OCI-LY7 (cell line): ENCODE results near the gene DPEP1. TPM values are rescaled to one million over a fixed set of nuclear protein-coding genes. Genes with fewer than 3 reads are reported as not detected.

Source experiments
- BruUV-seq: library from RNA; stranded (reverse); fragments of 400-500 nt; replicated peaks from 2 replicates; lab custom pipeline; 2021; lab: Mats Ljungman, UMichigan
- CTCF ChIA-PET: fragments of 300-600 bp; sonication (Branson Sonifier 250); formaldehyde crosslinking; loops from one replicate; lab custom pipeline; 2022; ENCODE audit warnings: antibody characterized with exemption; ENCODE audit not compliant: unreplicated experiment; lab: Charles Lee
- POLR2A ChIA-PET: fragments of 300-600 bp; sonication (Branson Sonifier 250); formaldehyde crosslinking; loops from one replicate; lab custom pipeline; 2022; ENCODE audit warnings: antibody characterized with exemption; lab: Charles Lee
- DNase-seq: peaks from one replicate; pipeline ENCODE4 v3.0.0-alpha.2; 2015; ENCODE audit warnings: low spot score
- H2AFZ ChIP-seq: fragments of 200-600 bp; sonication (generic), shearing (Covaris generic); 2 replicates; pipeline ENCODE4 v1.6.1; 2014; ENCODE audit warnings: mild to moderate bottlenecking, antibody characterized with exemption, low read length, moderate library complexity
- H3K27ac ChIP-seq: fragments of 200-600 bp; sonication (generic); 2 replicates; pipeline ENCODE4 v1.5.1; 2014; ENCODE audit warnings: mixed run types, low read depth, mild to moderate bottlenecking, moderate library complexity, low read length, inconsistent platforms; ENCODE audit not compliant: poor library complexity, severe bottlenecking
- H3K36me3 ChIP-seq: fragments of 200-600 bp; sonication (generic); 2 replicates; pipeline ENCODE4 v1.6.1; 2014; ENCODE audit warnings: mild to moderate bottlenecking, antibody characterized with exemption, low read length, moderate library complexity, mixed read lengths; ENCODE audit not compliant: insufficient read depth
- H3K4me1 ChIP-seq: fragments of 200-600 bp; sonication (generic); 2 replicates; pipeline ENCODE4 v1.5.1; 2014; ENCODE audit warnings: mild to moderate bottlenecking, low read length; ENCODE audit not compliant: insufficient read depth, poor library complexity, severe bottlenecking
- H3K4me2 ChIP-seq: fragments of 200-600 bp; sonication (generic); 2 replicates; pipeline ENCODE4 v1.6.1; 2014; ENCODE audit warnings: mild to moderate bottlenecking, low read length
- H3K4me3 ChIP-seq: fragments of 200-600 bp; sonication (generic); 2 replicates; pipeline ENCODE4 v1.5.1; 2014; ENCODE audit warnings: mild to moderate bottlenecking, low read depth, low read length; ENCODE audit not compliant: poor library complexity, severe bottlenecking
- H3K79me2 ChIP-seq: fragments of 200-600 bp; sonication (generic); 2 replicates; pipeline ENCODE4 v1.6.1; 2016; ENCODE audit warnings: low read depth, mild to moderate bottlenecking, low read length, moderate library complexity, mixed read lengths; ENCODE audit not compliant: insufficient read depth
- H3K9me2 ChIP-seq: fragments of 200-600 bp; sonication (generic); 2 replicates; pipeline ENCODE4 v1.6.1; 2016; ENCODE audit warnings: mild to moderate bottlenecking, low read length, mixed read lengths; ENCODE audit not compliant: insufficient read depth
- H3K9me3 ChIP-seq: fragments of 200-600 bp; sonication (generic); 2 replicates; pipeline ENCODE4 v1.6.1; 2014; ENCODE audit warnings: mild to moderate bottlenecking, mixed run types, low read length, mixed read lengths
- H4K20me1 ChIP-seq: fragments of 200-600 bp; sonication (generic); 2 replicates; pipeline ENCODE4 v1.6.1; 2014; ENCODE audit warnings: mild to moderate bottlenecking, antibody characterized with exemption, low read length, moderate library complexity, mixed read lengths; ENCODE audit not compliant: insufficient read depth
- EZH2phosphoT487 ChIP-seq: fragments of 200-600 bp; sonication (generic); IDR thresholded peaks from 2 replicates; pipeline ENCODE4 v1.6.1; 2018; ENCODE audit warnings: low read depth, borderline replicate concordance, mild to moderate bottlenecking, mixed run types, antibody characterized with exemption, low read length, moderate library complexity, mixed read lengths
- intact Hi-C: fragments of 100-400 bp; cut with micrococcal nuclease; formaldehyde crosslinking; loops from one replicate; pipeline ENCODE4 v1.10.0; 2022; ENCODE audit not compliant: unreplicated experiment
- total RNA-seq, 2 experiments: library from RNA; depleted of rRNA in 1 of 2; stranded (reverse); fragments of >200 nt in 1 of 2; shearing (Covaris generic) in 1 of 2; gene quantifications; 2 replicates each; pipeline ENCODE4 v1.2.3, GENCODE V29; 2014 to 2022
- TF ChIP-seq, protein P1 (sequence below): fragments of 200-600 bp; sonication (generic); conservative IDR thresholded peaks from 2 replicates; pipeline ENCODE4 v1.5.1; 2014; ENCODE audit warnings: mild to moderate bottlenecking, antibody characterized with exemption, low read length, moderate library complexity, mixed read lengths

DPEP1 gene
- total RNA-seq, 2 experiments from 2014 or later = not detected

DNA sequence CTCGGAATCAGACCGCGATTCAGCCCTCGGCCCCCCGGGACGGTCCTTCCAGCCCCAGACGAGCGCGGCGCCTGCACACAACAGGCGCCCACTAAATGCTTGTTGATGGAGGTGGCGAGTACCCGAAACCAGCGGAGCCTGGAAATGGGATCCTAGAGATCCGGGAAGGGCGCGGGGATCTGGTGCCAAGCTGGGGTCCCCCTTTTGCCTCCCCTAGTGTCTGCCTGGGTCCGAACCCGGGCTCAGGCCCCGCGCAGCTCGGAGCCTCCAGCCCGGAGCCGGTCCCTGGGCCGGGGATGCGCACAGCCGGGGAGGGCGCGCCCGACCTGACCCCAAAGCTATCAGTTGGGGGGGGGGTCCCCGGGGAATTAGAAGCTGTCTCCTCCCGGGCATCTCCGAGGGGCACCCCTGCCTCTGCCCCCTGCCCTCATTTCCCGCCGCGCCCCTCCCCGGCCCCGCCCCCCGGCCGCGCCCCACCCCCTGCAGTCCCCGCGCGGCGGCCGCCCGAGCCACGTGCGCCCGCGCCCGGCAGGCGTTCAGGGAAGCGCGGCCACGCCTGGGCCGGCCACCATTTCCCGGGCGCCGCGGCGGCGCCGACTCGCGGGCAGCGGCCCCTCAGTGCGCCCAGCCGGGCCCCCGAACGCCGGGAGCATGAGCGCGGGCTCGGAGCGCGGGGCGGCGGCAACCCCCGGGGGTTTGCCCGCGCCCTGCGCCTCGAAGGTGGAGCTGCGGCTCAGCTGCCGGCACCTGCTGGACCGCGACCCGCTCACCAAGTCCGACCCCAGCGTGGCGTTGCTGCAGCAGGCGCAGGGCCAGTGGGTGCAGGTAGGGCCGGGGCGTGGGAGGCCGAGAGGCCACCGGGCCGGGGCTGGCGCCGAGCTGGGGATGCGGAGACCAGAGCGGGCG lies 37.9 kb upstream of the DPEP1 start, which contains the start of gene CPNE7:
Gene CPNE7, plus strand, starts transcription at position 512 of the 906 bp plus-strand sequence. Its CDS starts 140 bp downstream, at position 652.
- Histone ChIP-seq H3K27ac (no peak within 1 kb of the TSS), H3K4me3 (peak within 1 kb of the TSS; percentile 42), H2AFZ (no peak within 1 kb of the TSS), H4K20me1 (no peaks in the 10 kb centered on the region), H3K4me1 (peaks cover 23% of the 10 kb centered on the region), H3K4me2 (peak within 1 kb of the TSS; percentile 40), H3K36me3 (no peaks in the 10 kb centered on the region), H3K79me2 (no peaks in the 10 kb centered on the region), H3K9me2 (no peaks in the 10 kb centered on the region), H3K9me3 (no peaks in the 10 kb centered on the region)
- CTCF ChIA-PET = interaction anchor here (0.6 kb wide), 1 partner anchor 8 kb away, joined by 3 read pairs; no protein-coding TSS in a partner anchor
- no peak for DNase-seq
- no peak for TF ChIP-seq EZH2phosphoT487
- TF ChIP-seq, protein P1, sequence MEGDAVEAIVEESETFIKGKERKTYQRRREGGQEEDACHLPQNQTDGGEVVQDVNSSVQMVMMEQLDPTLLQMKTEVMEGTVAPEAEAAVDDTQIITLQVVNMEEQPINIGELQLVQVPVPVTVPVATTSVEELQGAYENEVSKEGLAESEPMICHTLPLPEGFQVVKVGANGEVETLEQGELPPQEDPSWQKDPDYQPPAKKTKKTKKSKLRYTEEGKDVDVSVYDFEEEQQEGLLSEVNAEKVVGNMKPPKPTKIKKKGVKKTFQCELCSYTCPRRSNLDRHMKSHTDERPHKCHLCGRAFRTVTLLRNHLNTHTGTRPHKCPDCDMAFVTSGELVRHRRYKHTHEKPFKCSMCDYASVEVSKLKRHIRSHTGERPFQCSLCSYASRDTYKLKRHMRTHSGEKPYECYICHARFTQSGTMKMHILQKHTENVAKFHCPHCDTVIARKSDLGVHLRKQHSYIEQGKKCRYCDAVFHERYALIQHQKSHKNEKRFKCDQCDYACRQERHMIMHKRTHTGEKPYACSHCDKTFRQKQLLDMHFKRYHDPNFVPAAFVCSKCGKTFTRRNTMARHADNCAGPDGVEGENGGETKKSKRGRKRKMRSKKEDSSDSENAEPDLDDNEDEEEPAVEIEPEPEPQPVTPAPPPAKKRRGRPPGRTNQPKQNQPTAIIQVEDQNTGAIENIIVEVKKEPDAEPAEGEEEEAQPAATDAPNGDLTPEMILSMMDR = no peak
- intact Hi-C loops = no loop called here
- no TSS peak for BruUV-seq
- POLR2A ChIA-PET = no interaction called here

DNA sequence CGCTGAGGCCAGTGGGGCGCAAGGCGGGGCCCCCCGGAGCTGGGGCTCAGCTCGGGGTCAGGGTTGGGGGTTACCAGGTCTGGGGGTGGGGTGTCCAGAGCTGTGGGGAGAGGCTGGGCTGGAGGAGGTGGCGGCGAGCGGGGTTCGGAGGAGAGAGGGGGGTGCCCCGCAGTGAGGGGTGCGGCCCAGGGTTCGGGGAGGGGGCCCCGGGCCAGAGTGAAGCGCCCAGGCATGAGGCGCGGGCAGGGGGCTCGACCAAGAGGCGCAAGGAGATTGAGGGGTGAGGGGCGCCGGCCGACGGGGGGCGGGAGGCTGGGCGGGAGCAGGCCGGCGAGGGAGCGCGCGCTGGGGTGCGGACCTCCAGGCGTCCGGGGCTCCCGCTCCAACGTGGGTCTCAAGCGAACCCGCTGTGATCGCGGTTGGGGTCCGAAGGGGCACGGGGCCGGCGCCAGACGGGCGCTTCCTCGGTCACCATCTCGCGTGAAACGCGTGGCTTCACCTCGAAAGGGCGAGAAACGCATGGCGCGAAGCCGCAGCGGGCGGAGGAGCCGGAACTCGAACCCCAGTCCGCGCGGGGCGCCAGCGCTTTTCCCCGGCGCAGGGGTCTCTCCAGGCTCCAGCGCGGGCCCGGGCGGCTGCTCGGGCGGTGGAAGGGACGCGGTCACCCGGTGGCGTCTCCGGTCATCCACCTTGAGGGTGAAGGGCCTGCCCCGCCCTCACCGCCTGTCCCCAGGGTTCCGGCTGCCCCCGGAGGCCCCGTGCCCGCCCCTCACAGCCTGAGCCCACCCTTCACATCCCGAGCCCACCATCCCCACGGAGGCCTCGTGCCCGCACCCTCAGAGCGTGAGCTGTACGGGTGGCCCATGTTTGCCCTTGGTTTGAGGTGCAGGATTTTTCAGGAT lies 37.0 kb upstream of the DPEP1 start:
- Histone ChIP-seq H2AFZ (no peak overlapping the region), H3K27ac (no peak overlapping the region), H4K20me1 (no peaks in the 10 kb centered on the region), H3K9me2 (no peaks in the 10 kb centered on the region), H3K4me1 (peaks cover 23% of the 10 kb centered on the region), H3K36me3 (no peaks in the 10 kb centered on the region), H3K4me2 (no peak overlapping the region), H3K4me3 (no peak overlapping the region), H3K9me3 (no peaks in the 10 kb centered on the region), H3K79me2 (no peaks in the 10 kb centered on the region)
- no peak for DNase-seq
- CTCF ChIA-PET = interaction anchor here (0.6 kb wide), 1 partner anchor 9 kb away, joined by 3 read pairs; no protein-coding TSS in a partner anchor
- POLR2A ChIA-PET = no interaction called here
- BruUV-seq = no TSS peak
- intact Hi-C loops = no loop called here
- TF ChIP-seq EZH2phosphoT487 = no peak
- TF ChIP-seq, protein P1 = no peak
